Loucy (cell line): ENCODE results near the gene HGFAC.

Source experiments
- EZH2phosphoT487 ChIP-seq: fragments of 200-600 bp; IDR thresholded peaks from 2 replicates; pipeline ENCODE4 v1.6.1; 2018; ENCODE audit warnings: antibody characterized with exemption, mild to moderate bottlenecking, moderate library complexity, borderline replicate concordance
- TF ChIP-seq, protein P1 (sequence below): fragments of 200-600 bp; sonication (generic); conservative IDR thresholded peaks from 2 replicates; pipeline ENCODE4 v1.5.1; 2014; ENCODE audit warnings: mild to moderate bottlenecking, antibody characterized with exemption, low read length

DNA sequence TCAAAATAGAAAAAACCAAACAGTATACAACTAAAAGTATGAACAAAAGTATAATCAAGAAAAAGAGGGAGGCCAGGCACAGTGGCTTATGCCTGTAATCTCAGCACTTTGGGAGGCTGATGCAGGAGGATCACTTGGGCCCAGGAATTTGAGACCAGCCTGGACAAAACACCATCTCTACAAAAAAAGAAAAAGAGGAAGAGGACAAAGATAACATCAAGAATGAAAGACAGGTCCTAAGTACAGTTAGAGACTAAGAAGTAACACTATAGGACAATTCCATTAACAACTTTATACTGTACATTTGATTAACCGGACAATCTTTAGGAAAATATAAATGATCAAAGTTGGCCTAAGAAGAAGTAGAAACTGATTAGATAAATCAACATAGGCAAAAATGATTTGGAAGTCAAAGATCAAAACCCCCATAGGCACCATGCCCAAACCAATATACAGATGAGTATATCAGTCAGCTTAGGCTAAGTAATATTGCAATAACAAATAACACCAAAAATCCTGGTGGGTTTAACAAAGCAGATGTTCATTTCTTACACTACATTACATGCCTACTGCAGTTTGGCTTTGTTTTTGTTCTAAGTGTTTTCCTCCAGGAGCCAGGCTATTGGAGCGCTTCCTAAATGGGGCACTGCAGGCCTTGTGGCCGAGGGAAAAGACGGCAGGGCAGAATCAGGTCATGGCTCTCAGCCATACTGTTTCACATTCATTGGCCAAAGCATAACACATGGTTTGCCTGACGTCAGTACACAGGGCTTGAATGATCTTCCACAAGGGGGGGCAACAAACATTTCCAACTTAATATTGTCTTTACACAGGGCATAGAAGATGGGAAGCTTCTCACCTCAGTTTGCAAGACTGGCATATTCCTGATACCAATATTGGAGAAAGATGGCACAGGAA is 42.2 kb upstream of the HGFAC start:
- TF ChIP-seq, protein P1, sequence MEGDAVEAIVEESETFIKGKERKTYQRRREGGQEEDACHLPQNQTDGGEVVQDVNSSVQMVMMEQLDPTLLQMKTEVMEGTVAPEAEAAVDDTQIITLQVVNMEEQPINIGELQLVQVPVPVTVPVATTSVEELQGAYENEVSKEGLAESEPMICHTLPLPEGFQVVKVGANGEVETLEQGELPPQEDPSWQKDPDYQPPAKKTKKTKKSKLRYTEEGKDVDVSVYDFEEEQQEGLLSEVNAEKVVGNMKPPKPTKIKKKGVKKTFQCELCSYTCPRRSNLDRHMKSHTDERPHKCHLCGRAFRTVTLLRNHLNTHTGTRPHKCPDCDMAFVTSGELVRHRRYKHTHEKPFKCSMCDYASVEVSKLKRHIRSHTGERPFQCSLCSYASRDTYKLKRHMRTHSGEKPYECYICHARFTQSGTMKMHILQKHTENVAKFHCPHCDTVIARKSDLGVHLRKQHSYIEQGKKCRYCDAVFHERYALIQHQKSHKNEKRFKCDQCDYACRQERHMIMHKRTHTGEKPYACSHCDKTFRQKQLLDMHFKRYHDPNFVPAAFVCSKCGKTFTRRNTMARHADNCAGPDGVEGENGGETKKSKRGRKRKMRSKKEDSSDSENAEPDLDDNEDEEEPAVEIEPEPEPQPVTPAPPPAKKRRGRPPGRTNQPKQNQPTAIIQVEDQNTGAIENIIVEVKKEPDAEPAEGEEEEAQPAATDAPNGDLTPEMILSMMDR: no peak; the same call in 1 of the 2 replicates
- no peak for TF ChIP-seq EZH2phosphoT487
